Measurements from ENCODE around the gene METTL16.
"Not testable (repeated sequence)": the region's sequence is repeated elsewhere in the genome, so short reads cannot be mapped to it uniquely, and the experiment has no call there.

METTL16 gene

GRCh38 chr17:2547176-2547575 is 35.5 kb upstream of the METTL16 start:
- H3K4me3 ChIP-seq (ENCODE audit: low read depth, low read length): no peak overlapping the region
- no peak for DNase-seq (ENCODE audit: low read depth)
- no peak for TF ChIP-seq CTCF (IDR thresholded peaks at IDR 0.05; ENCODE audit: low read depth, low read length, missing control alignments)

GRCh38 chr17:2545393-2545792 is 33.7 kb upstream of the METTL16 start:
- no peak overlapping the region for H3K4me3 ChIP-seq (ENCODE audit: low read depth, low read length)
- DNase-seq (ENCODE audit: low read depth): no peak
- TF ChIP-seq CTCF (IDR thresholded peaks at IDR 0.05; ENCODE audit: low read depth, low read length, missing control alignments): no peak

GRCh38 chr17:2542456-2542855 is 30.8 kb upstream of the METTL16 start:
- no peak for DNase-seq (ENCODE audit: low read depth)
- TF ChIP-seq CTCF (IDR thresholded peaks at IDR 0.05; ENCODE audit: low read depth, low read length, missing control alignments): no peak
- H3K4me3 ChIP-seq (ENCODE audit: low read depth, low read length): no peak overlapping the region

- DNase-seq (ENCODE audit: low read depth): no peak
- no peak for TF ChIP-seq CTCF (IDR thresholded peaks at IDR 0.05; ENCODE audit: low read depth, low read length, missing control alignments)
- no peak overlapping the region for H3K4me3 ChIP-seq (ENCODE audit: low read depth, low read length)
These were observed 30.4 kb upstream of the METTL16 start for GRCh38 chr17:2542056-2542455.

- not testable (repeated sequence) for H3K4me3 ChIP-seq (ENCODE audit: low read depth, low read length); DNase-seq (ENCODE audit: low read depth)
These were observed 25.9 kb upstream of the METTL16 start for GRCh38 chr17:2537579-2537978.

- no peak overlapping the region for H3K4me3 ChIP-seq (ENCODE audit: low read depth, low read length)
- TF ChIP-seq CTCF (IDR thresholded peaks at IDR 0.05; ENCODE audit: low read depth, low read length, missing control alignments): no peak
- no peak for DNase-seq (ENCODE audit: low read depth)
These were observed 20.5 kb upstream of the METTL16 start for GRCh38 chr17:2532146-2532720.

GRCh38 chr17:2531243-2531954 is 19.7 kb upstream of the METTL16 start:
- not testable (repeated sequence) for H3K4me3 ChIP-seq (ENCODE audit: low read depth, low read length); DNase-seq (ENCODE audit: low read depth)

GRCh38 chr17:2521775-2522410 is 10.2 kb upstream of the METTL16 start:
- not testable (repeated sequence) for DNase-seq (ENCODE audit: low read depth); H3K4me3 ChIP-seq (ENCODE audit: low read depth, low read length)

Data from GM12864 (cell line).